Dedifferentiated amniotic fluid mesenchymal stem cell (primary cell): ENCODE data around the gene ZNF521.

Experiments
- DNase-seq: peaks from one replicate; pipeline ENCODE4 v3.0.0-alpha.2; 2016; ENCODE audit errors: extremely low spot score

ZNF521 gene

DNA sequence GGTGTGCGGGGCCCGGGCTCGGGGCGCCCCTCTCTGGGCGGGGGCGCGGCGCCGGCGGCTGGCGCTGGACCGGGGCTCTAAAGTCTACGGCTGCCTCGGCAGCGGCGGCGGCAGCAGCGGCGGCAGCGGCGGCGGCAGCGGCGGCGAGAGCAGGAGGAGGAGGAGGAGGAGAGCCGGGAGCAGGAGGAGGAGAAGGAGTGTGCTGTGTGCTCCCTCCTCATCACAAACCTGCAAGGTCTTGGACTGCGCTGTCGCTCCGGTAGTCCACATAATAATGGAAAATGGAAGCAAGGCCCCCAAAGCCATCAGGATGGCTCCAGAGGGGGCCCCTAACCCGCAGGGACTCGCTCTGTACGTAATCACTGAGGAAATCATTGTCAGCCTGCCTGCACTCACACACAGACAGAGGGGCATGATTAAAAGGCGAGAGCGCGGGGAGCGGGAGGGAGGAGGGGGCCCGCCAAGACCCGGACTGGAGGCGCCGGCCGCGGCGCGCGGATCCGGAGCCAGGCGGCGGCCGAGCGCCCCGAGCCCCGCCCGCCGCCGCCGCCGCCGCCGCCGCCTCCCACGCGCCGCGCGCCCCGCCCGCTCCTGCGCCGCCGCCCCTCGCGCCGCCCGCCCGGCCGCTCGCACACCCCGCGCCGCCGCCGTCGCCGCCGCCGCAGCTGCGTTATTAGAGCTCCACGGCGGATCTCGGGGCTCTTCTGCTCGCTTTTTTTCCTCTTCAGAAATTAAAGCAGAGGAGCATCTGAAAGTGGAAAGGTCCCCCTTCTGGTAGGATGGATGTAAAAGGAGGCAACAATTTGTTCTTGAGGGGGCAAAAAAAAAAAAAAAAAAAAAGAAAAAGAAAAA is at the start of gene ZNF521:
TSS of gene ZNF521 (minus strand) at position 390 of the 852 bp plus-strand sequence. CDS start 1,220 bp downstream, outside the sequence.
- peak; percentile 84 for DNase-seq

GRCh38 chr18:25399554-25399953 is 47.6 kb upstream of the ZNF521 start:
- DNase-seq, result no peak

DNA sequence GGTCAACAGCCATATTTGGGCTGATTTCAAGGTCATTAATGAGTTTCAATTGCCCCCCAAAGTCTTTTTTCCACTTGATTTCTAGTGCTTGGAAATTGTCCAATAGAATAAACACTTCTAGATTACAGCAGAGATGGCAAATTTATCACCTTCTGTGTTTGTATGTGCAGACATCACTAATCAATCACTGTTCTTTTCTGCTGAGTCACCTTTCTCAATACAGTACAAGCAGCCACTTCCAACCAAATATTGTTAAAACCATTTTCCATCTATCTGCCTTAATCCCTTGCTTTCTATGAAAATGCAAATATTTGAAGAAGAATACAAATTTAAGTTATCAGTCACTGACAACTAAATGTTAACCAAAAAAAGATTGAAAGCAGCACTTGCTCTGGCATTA is 40.2 kb upstream of the ZNF521 start:
- no peak for DNase-seq

DNA sequence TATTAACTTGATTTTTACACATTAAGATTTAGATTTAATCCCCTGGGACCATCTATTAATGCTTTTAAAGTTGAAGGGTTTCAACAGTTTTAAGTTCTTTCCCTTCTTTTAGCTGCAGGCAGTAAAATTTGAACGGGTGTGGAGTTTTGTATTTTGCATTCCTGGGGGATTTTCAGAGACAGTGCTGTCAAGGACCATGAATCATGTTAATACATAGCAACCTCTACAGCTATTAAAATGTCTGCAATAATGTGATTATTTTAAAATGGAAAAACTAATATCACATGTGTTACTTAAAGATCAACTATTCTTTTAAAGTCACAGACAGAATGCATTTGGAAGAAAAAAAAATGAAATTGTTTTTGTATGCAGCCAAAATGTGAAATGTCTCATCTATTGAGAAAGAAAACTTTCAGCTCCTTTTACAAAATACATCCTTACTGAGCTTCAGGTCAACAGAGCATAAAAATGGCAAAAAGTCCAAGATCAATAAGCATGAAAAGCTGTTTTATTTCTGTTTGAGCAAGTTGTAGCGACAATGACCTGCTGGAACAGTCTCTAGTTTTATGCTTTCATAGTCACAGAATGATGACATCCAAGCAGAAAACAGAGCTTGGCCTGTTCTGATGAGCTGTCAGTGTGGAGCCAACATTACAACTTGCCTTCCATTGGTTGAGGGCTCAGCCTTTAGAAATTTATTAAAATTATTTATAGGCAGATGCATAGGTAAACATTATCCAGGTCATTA is 21.6 kb upstream of the ZNF521 start:
- DNase-seq, result no peak

DNA sequence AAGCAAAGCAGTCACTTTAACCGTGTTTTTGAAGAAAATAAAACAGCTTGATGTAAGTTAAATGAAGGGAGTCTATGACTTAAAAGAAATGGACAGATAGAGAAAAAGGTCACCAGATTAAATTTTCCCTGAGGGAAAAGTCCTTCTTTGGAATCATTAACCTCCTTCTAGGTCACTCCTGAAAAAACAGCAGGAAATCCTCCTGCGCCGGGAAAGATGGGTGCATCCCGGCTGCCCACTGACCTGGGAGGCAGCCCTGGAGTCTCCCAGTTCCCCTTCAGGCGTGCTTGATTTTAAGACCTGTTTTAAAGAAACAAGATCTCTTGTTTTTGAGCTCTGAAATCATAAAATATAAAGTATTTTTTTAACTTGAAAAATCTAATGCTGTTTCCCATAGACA is 18.4 kb upstream of the ZNF521 start:
- no peak for DNase-seq

DNA sequence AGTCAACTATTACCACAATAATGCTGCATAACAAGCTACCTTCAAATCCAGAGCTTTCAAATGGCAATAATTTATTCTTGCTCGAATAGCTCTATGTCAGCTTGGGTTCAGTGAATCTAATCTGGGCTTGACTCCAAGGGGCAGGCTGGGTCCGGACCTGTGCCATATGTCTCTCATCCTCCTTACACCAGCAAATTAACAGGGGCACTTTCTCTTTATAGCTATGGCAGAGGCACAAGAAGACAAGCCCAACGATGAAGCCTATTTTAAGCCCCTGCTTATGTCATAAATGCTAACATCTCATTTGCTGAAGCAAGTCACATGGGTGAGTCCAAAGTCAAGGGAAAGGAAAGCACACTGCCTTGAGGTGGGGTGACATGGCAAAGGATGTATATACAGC is 13.3 kb upstream of the ZNF521 start:
- no peak for DNase-seq

DNA sequence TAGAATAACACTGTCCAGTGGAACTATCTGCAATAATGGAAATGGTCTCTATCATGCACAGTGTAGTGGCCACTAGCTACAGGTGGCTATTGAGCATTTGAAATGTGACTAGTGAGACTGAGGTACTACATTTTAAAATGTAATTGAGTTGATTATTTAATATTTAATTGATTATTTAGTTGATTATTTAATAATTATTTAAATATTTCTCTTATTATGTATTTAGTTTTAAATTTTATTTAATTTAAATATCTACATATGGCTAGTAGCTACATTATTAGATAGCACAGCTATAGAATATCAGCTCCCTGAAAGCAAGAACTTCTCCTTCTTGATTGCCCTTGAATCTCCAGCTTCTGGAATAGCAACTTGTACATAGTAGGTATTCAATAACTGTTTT is 12.8 kb upstream of the ZNF521 start:
- DNase-seq, result no peak

DNA sequence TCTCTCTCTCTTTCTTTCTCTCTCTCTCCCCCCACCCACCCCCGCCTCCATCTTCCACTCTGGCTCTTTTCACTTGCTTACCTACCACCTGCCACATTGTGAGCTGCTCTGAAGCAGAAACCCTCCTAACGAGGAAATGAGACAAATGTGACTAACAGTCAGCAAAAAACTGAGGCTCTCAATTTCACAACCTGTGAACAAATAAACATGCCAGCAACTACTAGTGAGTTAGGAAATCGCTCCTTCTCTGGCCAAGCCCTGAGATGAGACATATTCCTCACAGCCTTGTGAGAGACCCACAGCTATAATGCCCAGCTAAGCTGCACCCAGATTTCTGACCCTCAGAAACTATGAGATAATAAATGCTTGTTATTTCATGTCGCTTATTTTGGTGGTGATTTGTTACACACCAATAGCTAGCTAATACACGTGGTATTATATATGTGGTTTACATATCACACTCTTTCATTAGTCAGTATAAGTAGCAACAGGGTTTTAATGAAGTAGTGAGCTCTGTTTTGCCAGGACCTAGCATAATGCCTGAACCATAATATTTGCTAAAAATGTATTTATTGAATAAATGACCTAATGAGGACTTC is 8.4 kb upstream of the ZNF521 start:
- no peak for DNase-seq

- DNase-seq, result no peak
Observed at GRCh38 chr18:25353080-25353479, 1.1 kb upstream of the ZNF521 start.

GRCh38 chr18:25352629-25353005 is 651 bp upstream of the ZNF521 start:
- DNase-seq, result no peak

DNA sequence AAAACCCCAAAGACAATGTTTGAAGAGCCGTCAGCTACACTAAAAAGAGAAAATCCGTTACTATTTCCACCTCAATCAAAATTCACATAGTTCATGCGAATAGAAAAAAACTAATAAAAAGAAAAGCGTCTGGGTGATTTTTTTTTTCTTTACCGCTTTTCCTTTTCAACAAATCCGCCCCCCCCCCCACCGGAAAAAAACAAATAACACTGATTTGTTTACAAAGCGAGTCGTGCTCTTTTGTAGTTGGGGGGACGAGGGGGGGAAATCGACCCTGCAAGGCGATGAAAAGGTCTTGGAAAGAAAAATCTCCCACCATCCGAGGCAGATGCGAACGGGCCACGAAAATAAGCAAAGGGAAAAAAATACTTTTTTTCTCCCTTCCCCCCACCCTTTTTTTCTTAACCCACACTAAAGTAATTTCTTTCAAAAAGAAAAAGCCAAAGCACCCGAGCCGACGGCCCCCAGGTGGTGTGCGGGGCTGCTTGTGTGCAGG is 638 bp downstream of the ZNF521 start:
- no peak for DNase-seq

- peak; percentile 55 for DNase-seq
Observed at GRCh38 chr18:25350489-25351251, 1.3 kb downstream of the ZNF521 start.

GRCh38 chr18:25349926-25350487 is 2.0 kb downstream of the ZNF521 start:
- no peak for DNase-seq

GRCh38 chr18:25349131-25349925 is 2.6 kb downstream of the ZNF521 start:
- peak; percentile 30 for DNase-seq

GRCh38 chr18:25348386-25349130 is 3.4 kb downstream of the ZNF521 start:
- DNase-seq, result no peak

GRCh38 chr18:25346561-25346960 is 5.4 kb downstream of the ZNF521 start:
- no peak for DNase-seq

DNA sequence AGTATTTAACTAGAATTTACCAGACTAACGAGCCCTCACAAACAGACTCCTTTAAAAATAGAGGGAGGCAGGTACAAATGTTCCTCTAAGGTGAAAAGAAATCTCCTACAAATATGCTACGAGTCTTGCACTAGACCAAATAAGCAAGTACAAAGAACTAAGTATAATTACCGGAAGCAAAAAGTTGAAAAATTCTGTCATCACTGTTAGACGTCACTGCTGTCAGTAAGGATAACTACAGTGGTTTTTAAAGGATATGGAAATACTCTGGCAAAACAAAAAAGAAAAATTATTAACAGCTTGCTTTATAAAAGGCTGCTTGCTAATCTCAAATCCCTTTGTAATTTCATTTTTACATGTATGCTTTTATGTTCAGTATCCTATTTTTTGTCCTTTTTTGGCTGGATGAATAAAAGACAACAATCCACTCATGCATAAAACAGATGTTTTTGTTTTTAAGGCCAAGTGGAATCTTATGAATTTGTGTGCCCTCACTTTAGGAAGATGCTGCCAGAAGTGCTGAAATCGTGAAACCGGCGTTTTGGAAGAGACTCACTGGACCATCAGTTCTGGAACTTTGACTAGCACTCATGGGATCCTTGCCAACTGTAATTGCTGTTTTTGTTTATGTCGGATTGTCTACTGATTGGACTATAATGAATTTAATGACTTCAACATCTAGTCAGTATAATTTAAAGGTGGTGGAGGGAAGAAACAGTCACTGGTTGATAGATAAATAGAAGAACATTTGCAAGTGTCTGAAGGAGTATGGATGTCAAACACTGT is 6.7 kb downstream of the ZNF521 start:
- peak; percentile 27 for DNase-seq

GRCh38 chr18:25341831-25342230 is 10.1 kb downstream of the ZNF521 start:
- DNase-seq, result no peak

GRCh38 chr18:25340762-25341161 is 11.2 kb downstream of the ZNF521 start:
- no peak for DNase-seq
